ENCODE data around the gene HMGB1.
"Not testable (repeated sequence)": the region's sequence is repeated elsewhere in the genome, so short reads cannot be mapped to it uniquely, and the experiment has no call there.

HMGB1 gene

GRCh38 chr13:30453727-30454126, 12.0 kb downstream of the HMGB1 start:
- DNase-seq = no peak
- Histone ChIP-seq H3K9me3 (no peaks in the 10 kb centered on the region), H3K4me3 (ENCODE audit: low read depth, low read length) (no peak overlapping the region), H3K27me3 (no peaks in the 10 kb centered on the region), H3K36me3 (peaks cover 14% of the 10 kb centered on the region), H3K4me1 (no peaks in the 10 kb centered on the region)
- TF ChIP-seq CTCF (IDR thresholded peaks at IDR 0.05; ENCODE audit: low read depth, low read length) = 0 out of 2 replicates have a peak, but pooled peaks have one; percentile 18

GRCh38 chr13:30451476-30451875, 14.3 kb downstream of the HMGB1 start:
- not testable (repeated sequence) for H3K36me3 ChIP-seq; H3K4me3 ChIP-seq (ENCODE audit: low read depth, low read length); H3K9me3 ChIP-seq; H3K4me1 ChIP-seq; H3K27me3 ChIP-seq; DNase-seq

- H3K36me3 ChIP-seq = no peaks in the 10 kb centered on the region
- DNase-seq = no peak
- TF ChIP-seq CTCF (IDR thresholded peaks at IDR 0.05; ENCODE audit: low read depth, low read length) = no peak
Observed at GRCh38 chr13:30450066-30450465, 15.7 kb downstream of the HMGB1 start.

GRCh38 chr13:30448441-30448840, 17.3 kb downstream of the HMGB1 start:
- H3K4me1 ChIP-seq = no peaks in the 10 kb centered on the region
- no peaks in the 10 kb centered on the region for H3K36me3 ChIP-seq
- no peak for DNase-seq
- no peaks in the 10 kb centered on the region for H3K9me3 ChIP-seq
- no peaks in the 10 kb centered on the region for H3K27me3 ChIP-seq
- no peak for TF ChIP-seq CTCF (IDR thresholded peaks at IDR 0.05; ENCODE audit: low read depth, low read length)
- H3K4me3 ChIP-seq (ENCODE audit: low read depth, low read length) = no peak overlapping the region

More at GRCh38 chr13:30450066-30450465, 15.7 kb downstream of the HMGB1 start:
- Histone ChIP-seq H3K27me3 (no peaks in the 10 kb centered on the region), H3K4me1 (no peaks in the 10 kb centered on the region), H3K4me3 (ENCODE audit: low read depth, low read length) (no peak overlapping the region), H3K9me3 (no peaks in the 10 kb centered on the region)

GRCh38 chr13:30446126-30446500, 19.6 kb downstream of the HMGB1 start:
- no peak for TF ChIP-seq CTCF (IDR thresholded peaks at IDR 0.05; ENCODE audit: low read depth, low read length)
- H3K9me3 ChIP-seq = no peaks in the 10 kb centered on the region
- no peaks in the 10 kb centered on the region for H3K4me1 ChIP-seq
- H3K27me3 ChIP-seq = no peaks in the 10 kb centered on the region
- H3K4me3 ChIP-seq (ENCODE audit: low read depth, low read length) = peak overlapping the region; percentile 47; the same call in 1 of the 2 replicates
- no peak for DNase-seq
- H3K36me3 ChIP-seq = no peaks in the 10 kb centered on the region

GRCh38 chr13:30443957-30444404, 21.8 kb downstream of the HMGB1 start:
- no peaks in the 10 kb centered on the region for H3K9me3 ChIP-seq
- no peaks in the 10 kb centered on the region for H3K36me3 ChIP-seq
- no peak overlapping the region for H3K4me3 ChIP-seq (ENCODE audit: low read depth, low read length)
- no peaks in the 10 kb centered on the region for H3K4me1 ChIP-seq
- no peaks in the 10 kb centered on the region for H3K27me3 ChIP-seq
- TF ChIP-seq CTCF (IDR thresholded peaks at IDR 0.05; ENCODE audit: low read depth, low read length) = no peak
- DNase-seq = no peak

- not testable (repeated sequence) for H3K36me3 ChIP-seq; DNase-seq; H3K4me3 ChIP-seq (ENCODE audit: low read depth, low read length); H3K9me3 ChIP-seq; H3K4me1 ChIP-seq; H3K27me3 ChIP-seq
Observed at GRCh38 chr13:30443491-30443890, 22.2 kb downstream of the HMGB1 start.

All from BE2C (cell line).